IPS-18c (cell line): Measurements from ENCODE around the gene SLC1A2.

Experiments used
- H3K4me3 ChIP-seq: 2 replicates; pipeline ENCODE4 v1.7.0; 2013; ENCODE audit warnings: low read depth, mild to moderate bottlenecking, low read length, moderate library complexity; ENCODE audit not compliant: insufficient read depth
- H3K9me3 ChIP-seq: one replicate; pipeline ENCODE4 v1.6.1; 2013; ENCODE audit warnings: mild to moderate bottlenecking, low read length, moderate library complexity; ENCODE audit not compliant: control insufficient read depth, insufficient read depth

The SLC1A2 gene

GRCh38 chr11:35363854-35364780 lies 55.2 kb downstream of the SLC1A2 start:
- H3K4me3 ChIP-seq: no peak overlapping the region

GRCh38 chr11:35363246-35363801 lies 56.0 kb downstream of the SLC1A2 start:
- Histone ChIP-seq H3K4me3 (no peak overlapping the region), H3K9me3 (no peaks in the 10 kb centered on the region)

More at GRCh38 chr11:35363854-35364780, 55.2 kb downstream of the SLC1A2 start:
- H3K9me3 ChIP-seq: no peaks in the 10 kb centered on the region

GRCh38 chr11:35362521-35362980 lies 56.8 kb downstream of the SLC1A2 start:
- Histone ChIP-seq H3K9me3 (no peaks in the 10 kb centered on the region), H3K4me3 (no peak overlapping the region)

GRCh38 chr11:35360055-35360530 lies 59.3 kb downstream of the SLC1A2 start:
- Histone ChIP-seq H3K9me3 (no peaks in the 10 kb centered on the region), H3K4me3 (no peak overlapping the region)

GRCh38 chr11:35359321-35360054 lies 59.9 kb downstream of the SLC1A2 start:
- Histone ChIP-seq H3K4me3 (no peak overlapping the region), H3K9me3 (no peaks in the 10 kb centered on the region)

GRCh38 chr11:35358391-35358790 lies 61.0 kb downstream of the SLC1A2 start:
- H3K4me3 ChIP-seq: no peak overlapping the region
- H3K9me3 ChIP-seq: no peaks in the 10 kb centered on the region

GRCh38 chr11:35357923-35358322 lies 61.4 kb downstream of the SLC1A2 start:
- no peak overlapping the region for H3K4me3 ChIP-seq
- H3K9me3 ChIP-seq: no peaks in the 10 kb centered on the region

- no peak overlapping the region for H3K4me3 ChIP-seq
- no peaks in the 10 kb centered on the region for H3K9me3 ChIP-seq
Observed at GRCh38 chr11:35355102-35355749, 64.1 kb downstream of the SLC1A2 start.

GRCh38 chr11:35354644-35355043 lies 64.7 kb downstream of the SLC1A2 start:
- Histone ChIP-seq H3K9me3 (no peaks in the 10 kb centered on the region), H3K4me3 (no peak overlapping the region)

GRCh38 chr11:35352077-35352888 lies 67.1 kb downstream of the SLC1A2 start:
- H3K4me3 ChIP-seq: no peak overlapping the region
- no peaks in the 10 kb centered on the region for H3K9me3 ChIP-seq

- Histone ChIP-seq H3K4me3 (no peak overlapping the region), H3K9me3 (no peaks in the 10 kb centered on the region)
Observed at GRCh38 chr11:35349897-35350296, 69.5 kb downstream of the SLC1A2 start.

GRCh38 chr11:35348898-35349687 lies 70.3 kb downstream of the SLC1A2 start:
- H3K9me3 ChIP-seq: no peaks in the 10 kb centered on the region
- no peak overlapping the region for H3K4me3 ChIP-seq

GRCh38 chr11:35347921-35348331 lies 71.4 kb downstream of the SLC1A2 start:
- no peak overlapping the region for H3K4me3 ChIP-seq
- no peaks in the 10 kb centered on the region for H3K9me3 ChIP-seq

- Histone ChIP-seq H3K4me3 (no peak overlapping the region), H3K9me3 (no peaks in the 10 kb centered on the region)
Observed at GRCh38 chr11:35347173-35347878, 72.0 kb downstream of the SLC1A2 start.

- no peaks in the 10 kb centered on the region for H3K9me3 ChIP-seq
- H3K4me3 ChIP-seq: no peak overlapping the region
Observed at GRCh38 chr11:35346472-35347156, 72.7 kb downstream of the SLC1A2 start.
